ENCODE measurements around the gene CNGA3. TPM values are rescaled to one million over a fixed set of nuclear protein-coding genes. Genes with fewer than 3 reads are reported as not detected.
"Not testable (repeated sequence)": the region's sequence is repeated elsewhere in the genome, so short reads cannot be mapped to it uniquely, and the experiment has no call there.

CNGA3 gene
- total RNA-seq, 4 donors from 2014 or later = 1.7 to 3.0 (median 2.2) TPM; not detected in 1

GRCh38 chr2:98300141-98300874 is 45.9 kb upstream of the CNGA3 start:
- H3K27ac ChIP-seq = no peak overlapping the region

GRCh38 chr2:98301469-98301868 is 44.8 kb upstream of the CNGA3 start:
- Histone ChIP-seq H3K36me3 (no peaks in the 10 kb centered on the region), H3K9me3 (no peaks in the 10 kb centered on the region)
- DNase-seq = no peak

More at GRCh38 chr2:98300141-98300874, 45.9 kb upstream of the CNGA3 start:
- no peak for DNase-seq
- H3K4me1 ChIP-seq = peaks cover 0 to 9% (median 0%) of the 10 kb centered on the region in 4 donors
- no peak overlapping the region for H3K4me3 ChIP-seq
- H3K27me3 ChIP-seq = no peaks in the 10 kb centered on the region
- no peaks in the 10 kb centered on the region for H3K36me3 ChIP-seq
- H3K9me3 ChIP-seq = no peaks in the 10 kb centered on the region
- TF ChIP-seq CTCF (IDR thresholded peaks at IDR 0.05) (no peak), POLR2A (IDR thresholded peaks at IDR 0.05) (no peak)

GRCh38 chr2:98307131-98307696 is 39.0 kb upstream of the CNGA3 start:
- not testable (repeated sequence) for H3K4me3 ChIP-seq, DNase-seq, H3K9me3 ChIP-seq, H3K36me3 ChIP-seq, H3K27me3 ChIP-seq, H3K4me1 ChIP-seq
- H3K27ac ChIP-seq = peak overlapping the region in 1 of 4 donors; percentile 8

More at GRCh38 chr2:98301469-98301868, 44.8 kb upstream of the CNGA3 start:
- Histone ChIP-seq H3K27ac (no peak overlapping the region), H3K4me3 (no peak overlapping the region), H3K27me3 (no peaks in the 10 kb centered on the region), H3K4me1 (peaks cover 0 to 9% (median 0%) of the 10 kb centered on the region in 4 donors)
- TF ChIP-seq CTCF (IDR thresholded peaks at IDR 0.05) (no peak), POLR2A (IDR thresholded peaks at IDR 0.05) (no peak)

DNA sequence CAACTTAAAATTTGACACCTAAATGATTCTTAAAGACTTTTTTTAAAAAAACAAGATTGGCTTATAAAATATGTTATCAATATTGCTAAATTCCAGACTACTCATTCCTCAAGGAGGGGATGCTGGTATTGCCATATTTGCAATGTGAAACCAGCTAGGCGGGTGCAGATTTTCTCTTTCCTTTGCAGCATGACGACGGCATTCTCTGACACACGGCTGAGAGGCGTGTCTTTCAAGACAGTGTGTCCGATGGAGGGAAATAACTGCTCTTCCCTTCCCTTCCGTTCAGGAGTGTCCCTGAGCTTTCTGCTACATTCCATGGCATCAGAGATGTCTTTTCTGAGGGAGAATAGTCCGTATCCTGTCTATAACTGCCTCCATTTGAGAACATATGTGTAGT is 38.2 kb upstream of the CNGA3 start:
- H3K9me3 ChIP-seq = no peaks in the 10 kb centered on the region
- no peaks in the 10 kb centered on the region for H3K27me3 ChIP-seq
- H3K4me1 ChIP-seq = no peaks in the 10 kb centered on the region
- no peak overlapping the region for H3K4me3 ChIP-seq
- no peaks in the 10 kb centered on the region for H3K36me3 ChIP-seq
- no peak overlapping the region for H3K27ac ChIP-seq
- no peak for DNase-seq
- no peak for TF ChIP-seq POLR2A (IDR thresholded peaks at IDR 0.05)

DNA sequence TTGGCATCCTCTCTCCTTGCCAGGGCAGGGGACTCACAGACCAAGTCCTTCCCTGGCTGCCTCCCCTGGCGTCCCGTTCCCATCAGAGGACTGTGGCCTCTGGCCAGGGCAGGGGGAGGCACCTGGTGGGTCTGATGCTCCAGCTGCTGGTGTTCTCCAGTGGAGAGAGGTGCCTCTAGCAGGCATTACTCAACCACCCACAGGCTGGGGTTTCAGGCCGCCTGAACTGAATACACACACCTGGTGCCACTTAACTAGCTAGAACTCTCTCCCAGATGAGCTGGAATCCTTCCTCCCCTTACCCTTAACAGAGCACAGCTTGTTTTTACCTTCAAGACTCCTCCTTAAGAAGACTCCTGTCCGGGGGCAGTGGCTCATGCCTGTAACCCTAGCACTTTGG is 37.7 kb upstream of the CNGA3 start:
- H3K36me3 ChIP-seq = no peaks in the 10 kb centered on the region
- no peak overlapping the region for H3K4me3 ChIP-seq
- TF ChIP-seq POLR2A (IDR thresholded peaks at IDR 0.05) = no peak
- TF ChIP-seq CTCF (IDR thresholded peaks at IDR 0.05) = no peak
- H3K9me3 ChIP-seq = no peaks in the 10 kb centered on the region
- H3K27me3 ChIP-seq = no peaks in the 10 kb centered on the region
- DNase-seq = no peak
- no peaks in the 10 kb centered on the region for H3K4me1 ChIP-seq
- no peak overlapping the region for H3K27ac ChIP-seq

DNA sequence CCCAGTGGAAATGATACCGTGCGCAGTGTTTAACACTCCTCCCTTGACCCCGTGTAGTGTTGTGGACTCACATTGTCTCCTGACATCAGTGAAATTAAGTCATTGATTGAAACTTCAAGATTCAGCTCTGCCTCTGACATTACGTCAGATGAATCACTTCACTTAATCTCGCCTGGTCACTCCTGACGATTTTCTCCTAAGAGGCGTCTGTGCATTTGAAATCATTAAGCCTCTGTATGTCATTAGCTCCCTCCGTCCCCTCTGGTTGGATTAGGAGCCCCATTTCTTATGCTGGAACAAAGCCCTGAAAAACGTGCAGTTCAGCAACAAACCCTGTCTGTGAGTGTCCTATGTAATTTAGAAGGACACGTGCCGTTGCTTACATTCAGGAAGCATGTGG is 36.7 kb upstream of the CNGA3 start:
- Histone ChIP-seq H3K4me1 (no peaks in the 10 kb centered on the region), H3K36me3 (no peaks in the 10 kb centered on the region), H3K9me3 (no peaks in the 10 kb centered on the region), H3K27me3 (no peaks in the 10 kb centered on the region), H3K27ac (no peak overlapping the region), H3K4me3 (no peak overlapping the region)
- TF ChIP-seq POLR2A (IDR thresholded peaks at IDR 0.05) = no peak
- TF ChIP-seq CTCF (IDR thresholded peaks at IDR 0.05) = no peak
- no peak for DNase-seq
